HepG2 (cell line): Measurements from ENCODE around the gene BNIP1. TPM values are rescaled to one million over a fixed set of nuclear protein-coding genes. Genes with fewer than 3 reads are reported as not detected.

Source experiments
- ATAC-seq: fragments of 200-7000 bp; cut with Tn5 transposase; 3 replicates; pipeline ENCODE4 v1.9.1; 2020; ENCODE audit warnings: mild to moderate bottlenecking, moderate library complexity
- BruUV-seq: library from RNA; stranded (reverse); fragments of 400-500 nt; replicated peaks from 2 replicates; lab custom pipeline; 2021; lab: Mats Ljungman, UMichigan
- CTCF ChIA-PET: fragments of 300-600 bp; formaldehyde crosslinking; extraction: SDS; loops from one replicate; lab custom pipeline; 2021; ENCODE audit warnings: low total read pairs, inconsistent platforms, low intra/inter-chr PET ratio; lab: Yijun Ruan, JAX
- POLR2A ChIA-PET: fragments of 350-600 bp; sonication (Branson Sonifier 250); formaldehyde crosslinking; loops from one replicate; lab custom pipeline; 2020; ENCODE audit warnings: antibody characterized with exemption, inconsistent platforms; lab: Yijun Ruan, JAX
- DNase-seq: peaks from one replicate; pipeline ENCODE4 v3.0.0-alpha.2; 2015; ENCODE audit warnings: low spot score
- FAIRE-seq: peaks from 3 replicates; lab custom pipeline; 2011; peaks lifted over from hg19 to GRCh38; lab: Jason Lieb, UNC
- H2AFZ ChIP-seq: one replicate; pipeline ENCODE4 v1.6.1; 2011; ENCODE audit warnings: low read length, inconsistent platforms
- H3K27ac ChIP-seq: fragments of 300-600 bp; 3 replicates; pipeline ENCODE4 v1.8.0; 2011; ENCODE audit warnings: mixed run types, mild to moderate bottlenecking, mixed read lengths, low read length, inconsistent platforms; ENCODE audit not compliant: insufficient read depth; ENCODE audit errors: extremely low read length
- H3K27me3 ChIP-seq, 2 experiments: fragments of 200-600 bp in 1 of 2; 2 replicates in 1 of 2; 3 replicates in 1 of 2; pipeline versions ENCODE4 v1.6.0 to v1.8.0; 2011; ENCODE audit warnings: low read length in 2 of 2, mild to moderate bottlenecking in 2 of 2, moderate library complexity in 2 of 2, inconsistent platforms in 1 of 2; ENCODE audit not compliant: insufficient read depth in 2 of 2, control insufficient read depth in 1 of 2
- H3K36me3 ChIP-seq, 2 experiments: fragments of 200-600 bp in 1 of 2; replicated peaks in 1 of 2; 2 replicates in 1 of 2; 3 replicates in 1 of 2; pipeline versions ENCODE4 v1.5.1 to v1.8.0; 2011; ENCODE audit warnings: low read length in 2 of 2, inconsistent platforms in 1 of 2; ENCODE audit not compliant: insufficient read depth in 2 of 2, control insufficient read depth in 1 of 2
- H3K4me1 ChIP-seq: 2 replicates; pipeline ENCODE4 v1.5.1; 2012; ENCODE audit warnings: low read length, inconsistent platforms; ENCODE audit not compliant: insufficient read depth
- H3K4me2 ChIP-seq: 2 replicates; pipeline ENCODE4 v1.6.0; 2011; ENCODE audit warnings: low read depth, low read length, inconsistent platforms
- H3K4me3 ChIP-seq, 3 experiments: fragments of 200-600 bp in 1 of 3; sonication (generic), shearing (Covaris generic) in 1 of 3; replicated peaks in 1 of 3; 2 replicates each; pipeline ENCODE4 v1.5.1; 2011 to 2016; ENCODE audit warnings: low read length in 3 of 3, inconsistent platforms in 2 of 3, low read depth in 2 of 3, mild to moderate bottlenecking in 2 of 3, control low read depth in 1 of 3, mixed read lengths in 1 of 3; ENCODE audit not compliant: insufficient read depth in 1 of 3
- H3K79me2 ChIP-seq: one replicate; pipeline ENCODE4 v1.6.1; 2011; ENCODE audit warnings: low read length, inconsistent platforms; ENCODE audit not compliant: insufficient read depth
- H3K9ac ChIP-seq: 2 replicates; pipeline ENCODE4 v1.6.0; 2011; ENCODE audit warnings: mild to moderate bottlenecking, low read depth, low read length, inconsistent platforms; ENCODE audit not compliant: insufficient read depth
- H3K9me3 ChIP-seq: 2 replicates; pipeline ENCODE4 v1.5.1; 2012; ENCODE audit warnings: mild to moderate bottlenecking, low read length
- H4K20me1 ChIP-seq: 2 replicates; pipeline ENCODE4 v1.6.0; 2011; ENCODE audit warnings: inconsistent platforms, mild to moderate bottlenecking, low read length, moderate library complexity; ENCODE audit not compliant: insufficient read depth
- AKAP8 ChIP-seq: sonication (generic); formaldehyde crosslinking; IDR thresholded peaks from 2 replicates; pipeline ENCODE4 v1.5.1; 2020; ENCODE audit warnings: mild to moderate bottlenecking, missing genetic modification reagents
- CENPT ChIP-seq: sonication (generic); formaldehyde crosslinking; IDR thresholded peaks from 2 replicates; pipeline ENCODE4 v1.8.0; 2022; ENCODE audit warnings: low read depth, mild to moderate bottlenecking, moderate library complexity, missing genetic modification reagents
- FOXC1 ChIP-seq: sonication (generic); formaldehyde crosslinking; IDR thresholded peaks from 2 replicates; pipeline ENCODE4 v1.8.0; 2022; ENCODE audit warnings: mild to moderate bottlenecking, missing genetic modification reagents, borderline replicate concordance
- IKZF1 ChIP-seq: fragments of 450-650 bp; IDR thresholded peaks from 2 replicates; pipeline ENCODE4 v1.7.1; 2016
- KAT7 ChIP-seq: IDR thresholded peaks from 2 replicates; pipeline ENCODE4 v1.6.1; 2018; ENCODE audit warnings: borderline replicate concordance, missing compliant biosample characterization
- KLF13 ChIP-seq: sonication (generic); formaldehyde crosslinking; IDR thresholded peaks from 2 replicates; pipeline ENCODE4 v1.4.0; 2020; ENCODE audit warnings: mild to moderate bottlenecking, missing genetic modification reagents
- MAF1 ChIP-seq: sonication (generic); formaldehyde crosslinking; IDR thresholded peaks from 2 replicates; pipeline ENCODE4 v1.5.0; 2020; ENCODE audit warnings: missing genetic modification reagents, borderline replicate concordance
- MED8 ChIP-seq: sonication (generic); formaldehyde crosslinking; IDR thresholded peaks from 2 replicates; pipeline ENCODE4 v1.8.1; 2023; ENCODE audit warnings: mild to moderate bottlenecking, missing genetic modification reagents; ENCODE audit not compliant: insufficient replicate concordance
- NFE2L1 ChIP-seq: sonication (generic); formaldehyde crosslinking; IDR thresholded peaks from 2 replicates; pipeline ENCODE4 v1.4.0; 2020; ENCODE audit warnings: missing genetic modification reagents, mild to moderate bottlenecking, borderline replicate concordance
- PCBP1 ChIP-seq: fragments of 200-400 bp; formaldehyde crosslinking; IDR thresholded peaks from 2 replicates; pipeline ENCODE4 v1.6.1; 2017; ENCODE audit warnings: mild to moderate bottlenecking, low read depth, low read length, borderline replicate concordance
- SMC3 ChIP-seq: IDR thresholded peaks from 2 replicates; pipeline ENCODE4 v1.6.1; 2011; ENCODE audit warnings: low read length, improper control_type of control experiment
- TEAD3 ChIP-seq: optimal IDR thresholded peaks from 2 replicates; pipeline ENCODE3; 2016; ENCODE audit warnings: borderline replicate concordance
- TRIM22 ChIP-seq: fragments of 450-650 bp; IDR thresholded peaks from 2 replicates; pipeline ENCODE4 v1.6.1; 2017
- ZEB1 ChIP-seq: IDR thresholded peaks from 2 replicates; pipeline ENCODE4 v1.6.1; 2012; ENCODE audit warnings: mild to moderate bottlenecking, low read depth, inconsistent platforms; ENCODE audit not compliant: insufficient replicate concordance
- ZNF274 ChIP-seq: sonication (generic); formaldehyde crosslinking; IDR thresholded peaks from 2 replicates; pipeline ENCODE4 v1.5.1; 2020; ENCODE audit warnings: mild to moderate bottlenecking, missing genetic modification reagents
- ZSCAN21 ChIP-seq: sonication (generic); formaldehyde crosslinking; IDR thresholded peaks from 2 replicates; pipeline ENCODE4 v1.8.0; 2022; ENCODE audit warnings: mild to moderate bottlenecking, missing genetic modification reagents, moderate library complexity, borderline replicate concordance
- WGBS: methylation state at CpG from one replicate; pipeline ENCODE4 v1.1.6; 2017; ENCODE audit warnings: low lambda C conversion rate; 5-methylcytosine and 5-hydroxymethylcytosine counted together
- in situ Hi-C: cut with HindIII; loops from 2 replicates; pipeline ENCODE4 v1.10.0; 2017; ENCODE audit warnings: low pct_unique_long_range_greater_than_20kb; ENCODE audit not compliant: extremely low pct_ligation_motif_present
- intact Hi-C: fragments of 100-400 bp; cut with micrococcal nuclease; formaldehyde crosslinking; loops from one replicate; pipeline ENCODE4 v1.10.0; 2022; ENCODE audit not compliant: unreplicated experiment
- polyA plus RNA-seq, 8 experiments: library from polyadenylated mRNA; depleted of rRNA in 3 of 8; stranded (reverse) in 7 of 8; unstranded in 1 of 8; fragments of >200 nt; fragmentation: Illumina TruSeq in 4 of 8; extraction: Trizol in 4 of 8; gene quantifications; 2 replicates each; pipeline versions ENCODE4 v1.2.1 to v1.2.3, GENCODE V29; 2011 to 2016; ENCODE audit warnings: low read depth in 4 of 8, missing spikeins in 1 of 8, mixed read lengths in 1 of 8; ENCODE audit not compliant: insufficient read depth in 1 of 8
- total RNA-seq, 5 experiments: library from RNA; depleted of rRNA; stranded (reverse); fragments of >200 nt; fragmentation: Illumina TruSeq; extraction: Trizol; gene quantifications; 2 replicates each; pipeline ENCODE4 v1.2.3, GENCODE V29; 2016; ENCODE audit warnings: low read depth in 1 of 5

Gene BNIP1
- total and polyA plus RNA-seq, 2 of the 13 experiments (the other 11 are each of a cell fraction or from before 2014, with no cell fraction given), result 13.2 to 16.9 TPM

DNA sequence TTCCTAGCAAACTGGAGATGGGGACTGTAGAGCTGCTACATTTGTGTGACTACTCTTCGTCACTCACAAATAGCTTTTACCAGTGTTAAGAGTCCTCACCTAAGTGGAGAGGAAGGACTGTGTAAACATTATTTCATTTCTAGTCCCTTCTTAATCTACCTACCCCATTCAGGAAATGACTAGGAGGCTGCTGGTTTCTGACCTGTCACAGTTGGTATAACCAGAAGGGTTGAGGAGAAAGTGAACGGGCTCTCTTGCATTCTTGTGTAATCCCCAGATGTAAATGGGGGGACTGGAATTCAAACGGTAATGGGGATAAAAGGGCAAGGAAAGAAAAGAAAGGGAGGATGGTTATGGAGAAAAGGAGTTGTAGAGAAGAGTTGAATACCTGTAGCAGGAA, 35.4 kb upstream of the BNIP1 start (continued):
- no peak for TF ChIP-seq ZNF274 (CRISPR knock-in tag)
- TF ChIP-seq AKAP8 (CRISPR knock-in tag), result no peak
- no peak for TF ChIP-seq NFE2L1 (CRISPR knock-in tag)

DNA sequence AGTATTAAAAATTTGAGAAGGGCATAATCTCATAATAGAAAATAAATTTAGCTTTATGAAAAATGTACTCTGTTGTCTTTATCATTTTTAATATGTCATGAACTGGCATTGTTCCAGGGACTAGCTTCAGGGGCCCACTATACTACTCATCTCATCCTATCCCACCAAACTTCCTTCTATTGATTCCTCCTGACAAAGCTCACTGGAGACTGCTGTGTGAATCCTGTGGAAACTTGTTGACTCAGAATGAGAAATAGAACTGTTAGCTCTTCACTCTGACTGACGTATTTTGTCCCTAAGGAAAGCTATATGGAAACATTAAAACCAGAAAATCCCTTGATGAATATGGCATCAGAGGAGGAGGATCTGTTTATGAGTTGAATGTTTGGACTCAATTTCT, 29.8 kb upstream of the BNIP1 start:
- intact Hi-C loops (no loop called here), in situ Hi-C loops (no loop called here)
- 100% methylated on average over 1 of the region's 1 CpG for WGBS
- H3K4me3 ChIP-seq, result no peak overlapping the region
- CTCF ChIA-PET, result no interaction called here
- peaks cover 3 to 7% of the 10 kb centered on the region in 2 experiments; a peak in 3 of 5 replicates for H3K36me3 ChIP-seq
- FAIRE-seq (no peak), ATAC-seq (no peak), DNase-seq (no peak)
- no peaks in the 10 kb centered on the region for H3K27me3 ChIP-seq
- TF ChIP-seq FOXC1 (CRISPR knock-in tag) (no peak), MAF1 (no peak), ZSCAN21 (no peak)
- BruUV-seq, result no TSS peak
- no peak overlapping the region for H3K9ac ChIP-seq
- H2AFZ ChIP-seq, result no peak overlapping the region
- H3K4me1 ChIP-seq, result no peaks in the 10 kb centered on the region
- POLR2A ChIA-PET, result no interaction called here
- H3K9me3 ChIP-seq, result no peaks in the 10 kb centered on the region
- no peak overlapping the region for H3K27ac ChIP-seq
- no peaks in the 10 kb centered on the region for H3K79me2 ChIP-seq
- H3K4me2 ChIP-seq, result no peak overlapping the region
- H4K20me1 ChIP-seq, result no peaks in the 10 kb centered on the region

- ChIA-PET CTCF (no interaction called here), POLR2A (no interaction called here)
- H3K4me2 ChIP-seq, result no peak overlapping the region
- H3K27ac ChIP-seq, result no peak overlapping the region
- FAIRE-seq (no peak), ATAC-seq (no peak), DNase-seq (no peak)
- no peaks in the 10 kb centered on the region for H3K9me3 ChIP-seq
- H4K20me1 ChIP-seq, result no peaks in the 10 kb centered on the region
- peaks cover 9% of the 10 kb centered on the region for H3K4me1 ChIP-seq
- H3K4me3 ChIP-seq, result no peak overlapping the region
- peaks cover 0 to 2% of the 10 kb centered on the region in 2 experiments; a peak in 1 of 5 replicates for H3K36me3 ChIP-seq
- no TSS peak for BruUV-seq
- H3K9ac ChIP-seq, result no peak overlapping the region
- intact Hi-C loops, result no loop called here
- H2AFZ ChIP-seq, result no peak overlapping the region
- H3K79me2 ChIP-seq, result no peaks in the 10 kb centered on the region
- in situ Hi-C loops, result no loop called here
- no peaks in the 10 kb centered on the region for H3K27me3 ChIP-seq
- 97% methylated on average over 1 of the region's 1 CpG for WGBS
- TF ChIP-seq CENPT (CRISPR knock-in tag) (no peak), SMC3 (no peak), PCBP1 (no peak), KAT7 (CRISPR knock-in tag) (no peak), MED8 (CRISPR knock-in tag) (no peak), TEAD3 (no peak), ZEB1 (no peak), IKZF1 (no peak), TRIM22 (no peak), KLF13 (no peak)
These were observed 24.6 kb upstream of the BNIP1 start for GRCh38 chr5:173119719-173120118.
